Progenitor cell of endocrine pancreas (in vitro differentiated cells): ENCODE measurements around the gene ADAM23. TPM values are rescaled to one million over a fixed set of nuclear protein-coding genes. Genes with fewer than 3 reads are reported as not detected.

Experiments
- DNase-seq: peaks from one replicate; pipeline ENCODE4 v3.0.0; 2021; ENCODE audit warnings: low spot score; ENCODE audit not compliant: unreplicated experiment
- H3K27ac Mint-ChIP-seq: 2 replicates; pipeline ENCODE4 v1.8.0; 2021; ENCODE audit warnings: mild to moderate bottlenecking, moderate library complexity, mixed read lengths
- H3K27me3 Mint-ChIP-seq: 2 replicates; pipeline ENCODE4 v1.8.0; 2021; ENCODE audit warnings: mixed read lengths
- H3K36me3 Mint-ChIP-seq: 2 replicates; pipeline ENCODE4 v1.8.0; 2022; ENCODE audit warnings: mixed read lengths; ENCODE audit not compliant: insufficient read depth
- H3K4me1 Mint-ChIP-seq: 2 replicates; pipeline ENCODE4 v1.8.0; 2021; ENCODE audit warnings: low read depth, mixed read lengths
- H3K4me3 Mint-ChIP-seq: 2 replicates; pipeline ENCODE4 v1.8.0; 2021; ENCODE audit warnings: low read depth, mild to moderate bottlenecking, moderate library complexity, mixed read lengths
- H3K9me3 Mint-ChIP-seq: 2 replicates; pipeline ENCODE4 v1.8.0; 2021; ENCODE audit warnings: low read depth, mixed read lengths
- total RNA-seq: library from RNA; stranded (reverse); gene quantifications from 2 replicates; pipeline ENCODE4 v1.2.1, GENCODE V29; 2021
- TF ChIP-seq, protein P1 (sequence below): fragments of 200-600 bp; sonication (generic); IDR thresholded peaks from one replicate; pipeline ENCODE4 v1.5.0; 2021; ENCODE audit warnings: antibody characterized with exemption, mild to moderate bottlenecking; ENCODE audit not compliant: unreplicated experiment

Gene ADAM23
- total RNA-seq, 1 donor from 2014 or later, result 16.0 TPM

DNA sequence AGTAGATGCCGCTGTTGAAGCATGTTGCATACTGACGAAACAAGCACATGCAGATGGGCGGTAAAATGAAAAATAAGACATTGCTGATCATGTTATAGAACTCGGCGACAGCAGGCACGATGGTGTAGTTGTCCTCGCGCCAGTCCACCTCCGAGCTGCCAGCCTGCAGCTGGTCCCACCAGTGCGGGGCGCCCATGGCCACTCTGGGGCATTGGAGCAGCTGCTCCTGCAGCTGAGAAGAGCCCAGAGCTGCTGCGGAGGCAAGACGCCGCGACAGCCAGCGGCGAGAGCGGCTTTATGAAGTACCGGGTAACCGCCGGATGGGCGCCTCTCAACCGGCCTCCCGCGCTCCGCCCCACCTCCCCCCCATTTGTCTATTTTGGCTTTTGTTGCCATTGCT, 32.6 kb upstream of the ADAM23 start:
- DNase-seq, result no peak
- Mint-ChIP-seq H3K36me3 (no peaks in the 10 kb centered on the region), H3K27me3 (peaks cover 51% of the 10 kb centered on the region), H3K9me3 (peaks cover 8% of the 10 kb centered on the region), H3K27ac (no peak overlapping the region), H3K4me1 (peaks cover 11% of the 10 kb centered on the region), H3K4me3 (no peak overlapping the region)
- TF ChIP-seq, protein P1, sequence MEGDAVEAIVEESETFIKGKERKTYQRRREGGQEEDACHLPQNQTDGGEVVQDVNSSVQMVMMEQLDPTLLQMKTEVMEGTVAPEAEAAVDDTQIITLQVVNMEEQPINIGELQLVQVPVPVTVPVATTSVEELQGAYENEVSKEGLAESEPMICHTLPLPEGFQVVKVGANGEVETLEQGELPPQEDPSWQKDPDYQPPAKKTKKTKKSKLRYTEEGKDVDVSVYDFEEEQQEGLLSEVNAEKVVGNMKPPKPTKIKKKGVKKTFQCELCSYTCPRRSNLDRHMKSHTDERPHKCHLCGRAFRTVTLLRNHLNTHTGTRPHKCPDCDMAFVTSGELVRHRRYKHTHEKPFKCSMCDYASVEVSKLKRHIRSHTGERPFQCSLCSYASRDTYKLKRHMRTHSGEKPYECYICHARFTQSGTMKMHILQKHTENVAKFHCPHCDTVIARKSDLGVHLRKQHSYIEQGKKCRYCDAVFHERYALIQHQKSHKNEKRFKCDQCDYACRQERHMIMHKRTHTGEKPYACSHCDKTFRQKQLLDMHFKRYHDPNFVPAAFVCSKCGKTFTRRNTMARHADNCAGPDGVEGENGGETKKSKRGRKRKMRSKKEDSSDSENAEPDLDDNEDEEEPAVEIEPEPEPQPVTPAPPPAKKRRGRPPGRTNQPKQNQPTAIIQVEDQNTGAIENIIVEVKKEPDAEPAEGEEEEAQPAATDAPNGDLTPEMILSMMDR, result no peak

DNA sequence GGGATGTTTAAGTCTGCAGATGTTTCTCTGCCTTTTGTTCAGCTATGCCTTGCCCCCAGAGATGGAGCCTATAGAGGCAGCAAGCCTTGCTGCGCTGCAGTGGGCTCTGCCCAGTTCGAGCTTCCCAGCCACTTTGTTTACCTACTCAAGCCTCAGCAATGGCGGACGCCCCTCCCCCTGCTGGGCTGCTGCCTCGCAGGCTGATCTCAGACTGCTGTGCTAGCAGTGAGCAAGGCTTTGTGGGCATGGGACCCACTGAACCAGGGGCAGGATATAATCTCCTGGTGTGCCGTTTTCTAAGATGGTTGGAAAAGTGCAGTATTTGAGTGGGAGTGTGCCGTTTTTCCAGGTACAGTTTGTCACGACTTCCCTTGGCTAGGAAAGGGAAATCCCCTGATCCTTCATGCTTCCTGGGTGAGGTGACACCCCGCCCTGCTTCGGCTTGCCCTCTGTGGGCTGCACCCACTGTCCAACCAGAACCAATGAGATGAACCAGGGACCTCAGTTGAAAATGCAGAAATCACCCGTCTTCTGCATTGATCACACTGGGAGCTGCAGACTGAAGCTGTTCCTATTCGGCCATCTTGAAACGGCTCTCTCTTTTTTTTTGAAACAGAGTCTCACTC, 27.6 kb upstream of the ADAM23 start:
- Mint-ChIP-seq H3K27me3 (peaks cover 44% of the 10 kb centered on the region), H3K27ac (no peak overlapping the region), H3K36me3 (no peaks in the 10 kb centered on the region), H3K9me3 (peaks cover 12% of the 10 kb centered on the region), H3K4me3 (no peak overlapping the region), H3K4me1 (peaks cover 11% of the 10 kb centered on the region)
- DNase-seq, result no peak
- TF ChIP-seq, protein P1, result no peak

- peaks cover 27% of the 10 kb centered on the region for H3K27me3 Mint-ChIP-seq
Measured at GRCh38 chr2:206418968-206419367, 24.4 kb upstream of the ADAM23 start.

GRCh38 chr2:206420721-206421120, 22.6 kb upstream of the ADAM23 start:
- peaks cover 4% of the 10 kb centered on the region for H3K9me3 Mint-ChIP-seq
- TF ChIP-seq, protein P1, result no peak
- DNase-seq, result no peak
- H3K4me3 Mint-ChIP-seq, result no peak overlapping the region
- H3K36me3 Mint-ChIP-seq, result no peaks in the 10 kb centered on the region
- H3K27me3 Mint-ChIP-seq, result peaks cover 19% of the 10 kb centered on the region
- no peak overlapping the region for H3K27ac Mint-ChIP-seq
- H3K4me1 Mint-ChIP-seq, result no peaks in the 10 kb centered on the region

More at GRCh38 chr2:206418968-206419367, 24.4 kb upstream of the ADAM23 start:
- H3K36me3 Mint-ChIP-seq, result no peaks in the 10 kb centered on the region
- H3K27ac Mint-ChIP-seq, result no peak overlapping the region
- no peak for DNase-seq
- H3K9me3 Mint-ChIP-seq, result peaks cover 9% of the 10 kb centered on the region
- TF ChIP-seq, protein P1, result no peak
- no peaks in the 10 kb centered on the region for H3K4me1 Mint-ChIP-seq
- H3K4me3 Mint-ChIP-seq, result no peak overlapping the region

DNA sequence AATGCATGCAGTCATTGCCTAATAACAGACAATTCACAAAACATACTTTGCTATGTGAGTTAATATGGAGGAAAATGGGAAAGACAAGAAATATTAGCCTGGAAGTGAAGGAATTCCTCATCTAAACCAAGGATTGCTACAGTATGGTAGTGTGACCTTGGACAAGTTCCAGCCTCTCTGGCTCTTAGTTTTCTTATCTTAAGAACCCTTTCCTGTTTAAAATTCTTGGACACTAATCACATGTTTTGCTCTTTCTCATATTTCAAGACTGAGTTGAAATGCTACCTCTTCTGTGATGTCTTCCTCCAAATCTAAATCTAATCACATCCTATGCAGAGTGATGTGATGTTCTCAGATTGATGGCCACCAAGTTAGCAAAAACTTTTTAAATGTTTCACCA, 20.8 kb upstream of the ADAM23 start:
- Mint-ChIP-seq H3K27ac (no peak overlapping the region), H3K36me3 (no peaks in the 10 kb centered on the region), H3K9me3 (peaks cover 4% of the 10 kb centered on the region), H3K4me1 (no peaks in the 10 kb centered on the region), H3K4me3 (no peak overlapping the region), H3K27me3 (peaks cover 14% of the 10 kb centered on the region)
- DNase-seq, result no peak
- TF ChIP-seq, protein P1, result no peak
